GM12891 (cell line): ENCODE measurements around the gene PCDHGB1.

ENCODE experiments used
- POLR2A ChIP-seq: IDR thresholded peaks from 2 replicates; pipeline ENCODE4 v1.6.1; 2011; ENCODE audit warnings: low read depth, low read length, control low read depth
- POLR2AphosphoS5 ChIP-seq: IDR thresholded peaks from 2 replicates; pipeline ENCODE4 v1.6.1; 2011; ENCODE audit warnings: low read depth, low read length, control low read depth
- POU2F2 ChIP-seq: IDR thresholded peaks from 2 replicates; pipeline ENCODE4 v1.6.1; 2011; ENCODE audit warnings: low read depth, mild to moderate bottlenecking, control low read depth, low read length, moderate library complexity
- SPI1 ChIP-seq: IDR thresholded peaks from 2 replicates; pipeline ENCODE4 v1.6.1; 2011; ENCODE audit warnings: low read depth, low read length, control low read depth
- TAF1 ChIP-seq: IDR thresholded peaks from 2 replicates; pipeline ENCODE4 v1.6.1; 2011; ENCODE audit warnings: low read depth, low read length, control low read depth

DNA sequence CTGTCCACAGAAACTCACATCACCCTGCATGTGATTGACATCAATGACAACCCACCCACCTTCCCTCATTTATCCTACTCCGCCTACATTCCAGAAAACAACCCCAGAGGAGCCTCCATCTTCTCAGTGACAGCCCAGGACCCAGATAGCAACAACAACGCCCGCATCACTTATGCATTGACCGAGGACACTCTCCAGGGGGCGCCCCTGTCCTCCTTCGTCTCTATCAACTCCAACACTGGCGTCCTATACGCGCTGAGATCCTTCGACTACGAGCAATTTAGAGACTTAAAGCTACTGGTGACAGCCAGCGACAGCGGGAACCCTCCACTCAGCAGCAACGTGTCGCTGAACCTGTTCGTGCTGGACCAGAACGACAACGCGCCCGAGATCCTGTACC is 4.6 kb upstream of the PCDHGB1 start:
- no peak for TF ChIP-seq POLR2A
- no peak for TF ChIP-seq TAF1
- TF ChIP-seq SPI1: no peak
- TF ChIP-seq POLR2AphosphoS5: no peak
- TF ChIP-seq POU2F2: no peak
